SKM-1 treated with dmso at 0.1 percent for 144 hours (cell line): ENCODE data around the gene EHMT2.
A peak's percentile ranks its signal among the peaks of the same experiment; 100 is the strongest.

Source experiments
- DNase-seq: peaks from one replicate; lab custom pipeline; 2025; ENCODE audit not compliant: unreplicated experiment; lab: John Stamatoyannopoulos, UW

EHMT2 gene

DNA sequence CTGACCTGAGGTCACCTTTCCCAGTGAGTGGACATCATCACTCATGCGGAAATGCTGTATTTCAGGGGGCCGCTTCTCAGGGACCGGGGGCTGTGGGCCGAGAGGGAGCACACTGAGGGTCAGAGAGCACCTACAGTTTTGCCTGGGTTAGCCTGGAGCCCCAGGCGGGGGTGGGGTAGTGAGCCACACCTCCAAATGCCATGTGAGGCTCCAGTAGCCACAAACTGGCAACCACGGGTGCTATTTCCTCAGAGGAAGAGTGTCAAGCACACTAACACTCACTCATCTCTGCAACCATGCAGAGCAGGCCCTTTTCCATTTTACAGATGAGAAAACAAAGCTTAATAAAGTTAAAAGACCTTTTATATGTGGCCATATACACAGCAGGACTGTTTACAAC lies 4.7 kb downstream of the EHMT2 start:
- no peak for DNase-seq

DNA sequence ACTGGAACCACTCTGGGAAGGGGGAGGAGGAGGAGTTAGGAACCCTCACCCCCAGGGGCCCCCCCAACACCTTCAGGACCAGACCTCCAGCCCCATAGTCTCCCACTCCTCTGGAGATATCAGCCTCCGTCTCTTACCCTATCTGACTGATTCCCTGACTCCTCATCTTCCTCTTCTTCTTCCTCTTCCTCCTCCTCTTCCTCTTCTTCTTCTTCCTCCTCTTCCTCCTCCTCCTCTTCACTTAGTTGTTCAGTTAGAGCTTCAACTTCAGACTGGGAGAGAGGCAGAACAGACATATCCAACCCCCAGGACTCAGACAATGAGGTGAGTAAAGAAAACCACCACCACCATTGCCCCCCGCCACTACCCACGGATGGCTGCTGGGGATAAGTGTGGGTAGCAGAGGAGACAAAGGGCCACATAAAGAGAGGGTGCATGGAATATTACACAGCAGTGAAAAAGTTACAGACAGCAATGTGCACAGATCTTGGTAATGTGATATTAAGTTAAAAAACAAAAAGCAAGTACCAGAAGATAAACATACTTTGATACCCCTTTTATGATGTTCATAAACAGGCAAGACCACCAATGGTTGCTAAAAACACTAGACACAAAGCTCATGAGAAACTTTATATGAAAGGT lies 8.0 kb downstream of the EHMT2 start:
- DNase-seq = peak; percentile 14

DNA sequence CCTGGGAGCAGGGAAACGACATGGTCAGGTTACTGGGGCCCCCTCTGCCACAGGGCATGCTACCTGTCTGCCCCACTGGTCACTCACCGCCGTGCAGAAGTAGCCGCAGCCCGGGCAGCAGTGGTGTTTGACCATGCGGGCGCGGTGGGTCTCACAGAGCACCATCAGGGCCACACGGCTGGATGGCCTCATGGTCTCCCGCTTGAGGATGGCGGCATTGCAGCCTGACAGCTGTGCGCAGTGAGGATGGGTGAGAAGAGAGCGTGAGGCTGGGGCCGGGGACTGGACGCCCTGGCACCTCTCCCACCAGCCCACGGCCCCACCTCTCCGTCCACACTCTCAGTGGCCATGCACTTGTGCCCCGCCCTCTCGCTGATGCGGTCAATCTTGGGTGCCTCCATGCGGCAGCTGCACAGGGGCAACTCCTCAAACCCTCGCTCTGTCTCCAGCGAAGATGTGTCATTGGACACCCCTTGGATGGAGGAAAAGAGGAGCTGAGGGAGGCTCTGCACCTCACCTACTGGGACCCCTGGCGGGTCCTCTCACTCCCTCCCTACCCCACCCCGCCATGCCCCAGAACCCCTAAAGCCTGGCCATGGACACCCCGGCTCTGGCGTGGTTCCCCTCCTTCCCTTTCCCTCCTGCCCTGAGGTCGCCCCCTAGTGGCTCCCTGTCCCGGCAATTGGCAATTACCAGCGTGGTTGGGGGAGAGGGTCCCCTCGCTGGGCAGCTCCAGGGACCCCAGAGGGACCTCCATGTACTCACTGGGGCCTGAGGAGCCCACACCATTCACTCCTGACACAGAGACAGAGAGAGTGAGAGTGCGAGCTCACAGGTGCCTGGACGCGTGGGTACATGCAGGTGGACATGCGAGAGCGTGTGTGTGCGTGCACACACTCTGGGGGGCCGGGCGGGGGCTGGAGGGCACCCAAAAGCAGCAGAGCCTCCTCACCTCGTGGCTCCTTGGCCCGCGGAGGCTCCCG lies 8.9 kb downstream of the EHMT2 start:
- DNase-seq = no peak

DNA sequence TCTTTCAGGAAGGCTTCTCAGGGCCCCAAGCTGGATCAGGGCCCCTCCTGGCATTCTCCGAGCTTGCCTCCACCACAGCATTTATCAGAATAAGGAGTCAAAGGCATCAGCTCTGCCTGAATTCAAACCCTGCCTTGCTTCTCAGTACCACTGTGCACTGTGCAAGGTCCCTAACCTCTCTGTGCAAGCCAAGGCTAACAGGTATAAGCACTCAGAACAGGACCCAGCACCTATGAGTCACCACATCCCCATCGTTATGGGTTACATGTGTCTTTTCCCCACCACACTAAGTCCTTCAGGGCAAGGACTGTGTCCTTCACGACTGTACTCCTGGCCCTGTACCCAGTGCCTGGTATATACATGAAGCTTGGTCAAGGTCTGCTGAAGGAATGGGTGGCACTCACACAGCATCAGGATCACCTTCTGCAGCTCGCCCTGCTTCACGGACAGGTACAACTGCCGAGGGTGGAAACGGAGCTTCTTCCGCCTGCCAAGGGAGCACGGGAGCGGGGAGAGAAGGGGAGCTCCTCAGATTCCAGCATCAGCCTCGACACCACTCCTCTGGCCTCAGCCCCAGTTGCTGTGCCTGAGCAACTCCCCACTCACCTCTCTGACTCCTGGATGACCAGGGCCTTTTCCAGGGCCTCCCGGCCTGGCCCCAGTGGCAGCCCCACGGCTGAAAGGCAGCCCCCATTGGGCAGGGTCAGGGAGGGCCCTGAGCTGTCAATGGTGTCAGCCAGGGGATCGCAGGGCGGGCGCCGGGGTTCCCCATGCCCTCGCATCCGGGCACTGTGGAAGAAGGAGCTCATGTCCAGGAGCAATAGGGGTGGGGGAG lies 10.1 kb downstream of the EHMT2 start:
- no peak for DNase-seq

DNA sequence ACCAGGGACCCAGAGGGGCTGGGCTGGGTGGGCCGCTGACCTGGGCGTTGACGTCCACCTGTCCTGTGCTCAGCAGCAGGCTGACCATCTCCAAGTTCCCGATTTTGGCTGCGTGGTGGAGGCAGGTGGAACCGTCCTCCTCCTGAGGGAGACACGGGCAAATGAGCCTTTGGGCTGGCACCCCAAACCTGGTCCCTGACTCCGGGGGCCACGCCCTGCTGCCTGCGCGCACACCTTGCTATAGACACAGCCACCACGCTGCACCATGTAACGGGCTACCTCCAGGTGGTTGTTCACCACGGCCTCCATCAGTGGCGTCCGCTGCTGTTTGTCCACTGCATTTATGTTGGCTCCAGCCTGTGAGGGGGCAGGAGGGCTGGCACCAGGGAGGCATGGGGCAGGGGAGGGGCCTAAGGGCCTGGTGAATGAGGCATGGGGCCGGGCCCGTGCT lies 10.9 kb downstream of the EHMT2 start:
- DNase-seq = no peak

DNA sequence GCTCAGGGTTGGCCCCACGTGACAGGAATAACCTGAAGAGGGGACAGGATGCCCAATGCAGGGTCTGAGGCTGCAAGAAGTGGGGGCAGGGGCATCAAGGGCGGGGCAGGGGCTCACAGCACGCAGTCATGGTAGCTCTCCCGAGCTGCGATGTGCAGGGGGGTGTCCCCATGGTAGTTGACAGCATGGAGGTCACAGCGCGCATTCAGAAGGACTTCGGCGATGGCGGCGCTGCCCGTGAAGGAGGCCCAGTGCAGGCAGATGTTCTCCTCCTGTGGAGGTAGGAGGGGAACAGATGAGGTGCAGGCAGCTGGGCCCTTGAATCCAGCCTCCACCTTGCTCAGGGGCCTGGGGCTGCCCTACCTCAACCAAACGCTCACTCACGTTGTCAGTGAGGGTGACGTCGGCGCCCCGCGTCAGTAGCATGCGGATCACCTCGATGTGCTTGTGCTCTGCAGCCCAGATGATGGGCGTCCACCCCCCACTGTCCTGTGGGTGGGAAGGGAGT lies 12.9 kb downstream of the EHMT2 start:
- DNase-seq = no peak

DNA sequence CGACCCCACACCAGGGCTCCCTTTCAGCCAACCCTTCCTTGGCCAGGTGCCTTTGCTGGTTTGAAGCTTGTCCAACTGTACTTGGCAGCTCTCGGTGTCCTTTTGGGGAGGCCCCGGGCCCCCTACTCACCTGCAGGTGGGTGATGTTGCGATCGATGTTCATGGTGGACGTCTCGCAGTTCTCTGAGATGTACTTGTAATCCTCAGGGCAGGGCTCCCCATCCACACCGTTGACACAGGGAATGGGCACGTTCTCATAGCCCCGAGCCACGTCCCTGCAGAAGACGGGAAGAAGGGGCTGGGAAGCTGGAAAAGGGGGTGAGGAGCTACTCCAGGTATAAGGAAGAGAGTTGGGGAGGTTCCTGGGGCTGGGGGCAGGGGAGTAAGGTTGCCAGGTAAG lies 13.8 kb downstream of the EHMT2 start:
- no peak for DNase-seq

DNA sequence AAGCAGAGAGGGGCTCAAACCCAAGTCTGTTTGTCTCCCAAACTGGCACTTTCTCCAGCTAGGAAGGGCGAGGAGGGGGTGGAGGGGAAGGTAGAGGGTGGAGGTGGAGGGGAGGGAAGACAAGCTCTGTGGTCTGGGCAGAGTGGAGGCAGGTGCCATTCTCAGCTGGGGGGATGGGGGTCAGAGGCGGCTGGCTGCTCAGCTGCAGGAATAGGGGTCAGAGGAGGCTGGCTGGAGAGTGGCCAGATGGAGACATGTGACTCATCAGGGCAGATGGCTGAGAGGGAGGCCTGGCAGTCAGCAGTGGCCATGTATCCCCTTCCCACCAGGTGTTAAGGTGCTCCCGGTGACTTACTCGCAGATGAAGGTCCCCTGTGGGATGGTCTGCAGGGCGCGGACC lies 15.2 kb downstream of the EHMT2 start:
- no peak for DNase-seq

DNA sequence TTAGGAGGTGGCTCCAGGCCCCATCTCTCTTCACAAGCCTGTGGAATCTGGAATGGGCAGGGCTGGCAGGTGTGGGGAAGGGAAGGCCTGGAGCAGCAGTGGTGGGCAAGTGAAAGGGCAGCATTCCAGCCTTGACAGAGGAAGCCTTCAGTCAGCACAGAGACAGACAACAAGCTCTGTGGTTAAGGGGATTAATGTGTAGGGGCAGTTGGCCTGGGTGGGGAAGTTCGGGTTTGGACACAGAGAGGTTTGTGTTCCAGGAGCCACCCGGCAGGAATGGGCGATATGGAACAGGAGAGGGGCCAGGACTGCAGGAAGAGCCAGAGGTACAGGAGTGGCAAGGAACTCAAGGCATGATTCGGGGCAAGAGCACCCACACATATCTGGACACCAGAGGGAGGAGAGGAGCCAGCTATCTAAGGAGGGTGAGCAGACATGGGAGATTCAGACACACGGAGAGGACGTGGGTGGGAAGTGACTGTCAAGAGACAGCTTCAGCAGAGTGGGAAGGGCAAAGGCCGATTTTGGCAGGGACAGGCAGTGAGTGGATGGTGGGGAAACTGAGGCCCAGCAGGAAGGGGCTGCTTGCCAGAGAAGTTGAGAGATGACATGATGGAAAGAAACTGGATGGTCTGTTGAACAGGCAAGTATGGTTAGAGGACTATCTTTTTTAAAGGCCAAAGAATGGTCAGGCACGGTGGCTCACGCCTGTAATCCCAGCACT lies 16.2 kb downstream of the EHMT2 start:
- DNase-seq = no peak

DNA sequence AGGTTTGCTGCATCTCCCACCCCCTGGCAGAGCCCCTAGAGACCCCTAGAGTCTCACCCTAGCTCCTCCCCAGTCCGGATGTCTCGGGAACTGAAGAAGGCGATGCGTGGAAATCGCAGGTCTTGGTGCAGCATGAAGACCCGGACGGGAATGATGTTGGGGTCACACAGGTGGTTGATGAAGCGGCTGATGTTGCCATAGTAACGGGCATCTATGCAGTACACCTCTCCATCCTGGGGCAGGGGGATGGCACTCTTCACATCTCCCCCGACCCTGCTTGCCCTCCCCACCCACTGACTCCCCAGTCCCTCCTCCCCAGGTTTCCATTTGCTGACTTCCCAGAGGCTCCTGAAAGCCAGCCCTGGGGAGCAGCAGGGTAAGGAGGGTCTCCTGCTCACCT lies 16.9 kb downstream of the EHMT2 start:
- DNase-seq = no peak

DNA sequence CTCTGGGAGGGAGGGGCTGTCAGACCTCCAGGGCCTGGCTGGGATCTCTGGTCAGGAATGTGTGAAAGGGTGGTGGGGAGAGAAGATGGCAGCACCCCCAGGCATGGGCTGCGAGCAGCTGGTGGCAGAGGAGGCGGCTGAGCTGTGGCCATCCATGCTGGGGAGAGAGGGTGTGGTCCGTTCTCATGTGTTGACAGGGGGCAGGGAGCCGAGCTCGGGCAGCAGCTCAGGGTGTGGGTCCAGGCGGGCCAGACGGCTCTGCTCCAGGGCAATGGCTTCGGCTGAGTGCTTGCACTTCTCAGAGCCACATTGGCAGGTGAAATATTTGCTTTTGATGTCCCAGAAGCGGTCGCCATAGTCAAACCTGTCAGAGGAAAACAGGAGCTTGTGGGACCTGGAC lies 17.6 kb downstream of the EHMT2 start:
- no peak for DNase-seq

DNA sequence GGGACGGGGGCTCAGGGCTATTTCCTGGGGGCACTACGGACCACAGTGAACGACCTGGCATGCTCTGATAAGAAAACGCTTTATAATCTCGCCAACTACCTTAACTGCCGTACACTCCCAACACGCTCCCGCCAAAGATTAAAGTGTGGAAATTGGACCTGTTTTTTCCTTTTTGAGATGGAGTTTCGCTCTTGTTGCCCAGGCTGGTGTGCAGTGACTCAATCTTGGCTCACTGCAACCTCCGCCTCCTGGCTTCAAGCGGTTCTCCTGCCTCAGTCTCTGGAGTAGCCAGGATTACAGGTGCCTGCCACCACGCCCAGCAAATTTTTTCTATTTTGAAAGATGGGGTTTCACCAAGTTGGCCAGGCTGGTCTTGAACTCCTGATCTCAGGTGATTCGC lies 18.4 kb downstream of the EHMT2 start:
- DNase-seq = no peak

DNA sequence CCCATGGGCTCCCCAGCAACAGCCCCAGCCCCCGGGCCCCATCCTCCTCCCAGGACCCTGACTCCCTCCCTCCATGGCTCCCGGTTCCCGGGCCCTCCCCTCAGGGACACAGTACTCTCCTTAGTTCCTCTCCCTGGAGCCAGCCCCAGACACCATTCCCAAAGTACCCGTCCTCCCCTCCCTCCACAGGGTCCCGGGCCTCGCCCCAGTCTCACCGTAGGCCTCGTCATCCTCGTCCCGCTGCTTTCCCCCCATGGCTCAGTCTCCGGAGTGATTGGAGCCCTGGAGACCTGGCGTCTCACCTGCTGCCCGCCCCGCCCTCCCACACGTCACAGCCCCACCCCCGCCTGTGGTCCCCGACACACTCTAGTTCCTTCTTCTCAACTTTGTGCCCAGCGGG lies 18.8 kb downstream of the EHMT2 start, which contains the start of gene SLC44A4:
SLC44A4 (minus strand) TSS at position 272 of the 400 bp plus-strand sequence; CDS start at position 255, 17 bp downstream.
- no peak for DNase-seq

DNA sequence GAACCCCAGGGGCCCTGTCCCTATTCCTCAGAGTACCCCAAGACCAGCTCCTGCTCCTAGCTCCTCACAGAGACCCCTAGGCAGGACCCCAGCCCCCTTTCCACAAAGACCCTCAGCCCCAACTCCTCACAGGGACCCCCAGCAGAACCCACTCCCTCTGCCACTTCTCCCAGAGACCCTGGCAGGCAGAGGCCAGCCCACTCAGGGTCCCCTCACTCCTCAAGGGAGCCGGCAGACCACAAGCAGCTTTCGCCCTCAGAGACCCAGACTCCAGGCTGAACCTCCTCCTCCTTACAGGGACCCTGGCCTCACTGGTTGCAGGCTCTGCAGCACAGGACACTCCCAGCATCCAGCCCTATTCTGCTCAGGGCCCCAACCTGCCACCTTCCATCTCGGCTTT lies 19.3 kb downstream of the EHMT2 start:
- no peak for DNase-seq

DNA sequence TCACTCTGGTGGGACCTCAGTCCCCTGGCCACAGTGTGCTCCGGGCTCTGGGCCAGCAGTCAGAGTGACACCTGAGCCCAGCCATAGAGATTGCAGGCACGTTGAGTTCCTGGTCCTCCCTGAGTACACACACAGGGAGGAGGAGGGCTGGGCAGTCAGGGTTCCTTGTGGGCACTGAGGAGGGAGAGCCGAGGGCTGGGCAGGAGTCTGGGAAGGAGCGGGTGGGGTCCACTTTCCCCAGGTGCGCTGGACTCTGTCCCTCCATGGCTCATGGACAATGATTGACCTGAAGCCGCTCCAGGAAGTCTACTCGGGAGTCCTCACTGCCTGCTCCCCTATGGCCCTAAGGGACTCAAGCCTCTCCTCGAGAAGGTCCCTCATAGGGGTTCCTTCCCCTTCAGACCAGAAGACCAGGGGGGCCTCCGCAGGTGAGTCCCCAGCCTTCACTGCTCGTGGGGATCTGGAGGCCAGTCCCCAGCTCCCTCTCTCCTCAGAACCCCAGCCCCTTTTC lies 19.8 kb downstream of the EHMT2 start:
- DNase-seq = no peak

DNA sequence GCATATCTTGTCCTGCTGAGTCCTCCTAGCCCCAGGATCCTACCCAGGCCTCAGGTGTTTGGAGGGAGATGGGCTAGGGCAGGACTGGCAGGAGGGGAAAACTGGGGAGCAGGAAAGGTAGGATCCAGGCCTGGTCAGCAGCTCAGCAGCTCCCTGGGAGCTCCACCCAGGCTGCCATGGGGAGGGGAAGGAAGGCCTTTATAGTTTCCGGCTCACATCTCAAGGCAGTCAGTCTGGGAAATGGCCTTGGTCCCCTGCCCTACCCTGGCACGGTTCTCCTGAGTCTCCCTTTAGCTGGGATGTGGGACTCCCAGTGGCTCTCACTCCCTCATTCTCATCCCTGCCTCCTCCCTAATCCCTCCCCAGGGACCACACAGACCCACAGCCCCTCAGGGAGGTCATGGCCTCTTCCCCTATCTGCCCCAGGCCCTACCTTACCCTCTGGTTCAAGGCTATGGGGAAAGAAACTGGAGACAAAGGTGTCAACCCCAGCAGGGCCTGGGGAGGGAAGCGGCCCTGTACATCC lies 20.3 kb downstream of the EHMT2 start:
- no peak for DNase-seq

DNA sequence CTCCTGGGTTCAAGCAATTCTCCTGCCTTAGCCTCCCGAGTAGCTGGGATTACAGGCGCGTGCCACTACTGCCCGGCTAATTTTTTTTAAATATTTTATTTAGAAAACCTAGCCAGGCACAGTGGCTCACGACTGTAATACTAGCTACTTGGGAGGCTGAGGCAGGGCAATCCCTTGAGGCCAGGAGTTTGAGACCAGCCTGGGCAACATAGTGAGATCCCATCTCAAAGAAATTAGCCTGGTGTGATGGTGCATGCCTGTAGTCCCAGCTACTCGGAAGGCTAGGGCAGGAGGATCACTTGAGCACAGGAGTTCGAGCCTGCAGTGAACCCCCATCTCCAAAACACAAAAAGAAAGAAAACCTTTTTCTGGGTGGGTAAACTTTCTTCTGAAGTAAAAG lies 21.1 kb downstream of the EHMT2 start:
- DNase-seq = no peak

DNA sequence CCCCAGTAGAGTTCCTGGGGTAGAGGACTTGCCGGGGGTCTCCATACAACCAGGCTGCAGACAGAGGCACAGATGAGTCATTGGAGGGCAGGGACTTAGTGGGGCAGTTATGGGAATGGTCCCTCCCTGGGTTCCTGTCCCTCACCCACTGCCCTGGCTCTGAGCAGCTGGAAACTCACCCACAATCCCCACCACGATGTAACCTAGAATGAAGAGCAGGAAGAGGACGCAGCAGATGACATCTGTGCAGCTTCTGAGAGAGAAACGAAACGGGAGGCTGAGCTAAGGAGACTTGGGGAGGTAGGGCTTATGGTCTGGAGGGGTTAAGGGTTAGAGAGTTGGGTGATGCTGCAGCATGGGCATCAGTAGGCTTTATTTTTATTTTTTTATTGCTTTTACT lies 21.6 kb downstream of the EHMT2 start:
- DNase-seq = no peak

DNA sequence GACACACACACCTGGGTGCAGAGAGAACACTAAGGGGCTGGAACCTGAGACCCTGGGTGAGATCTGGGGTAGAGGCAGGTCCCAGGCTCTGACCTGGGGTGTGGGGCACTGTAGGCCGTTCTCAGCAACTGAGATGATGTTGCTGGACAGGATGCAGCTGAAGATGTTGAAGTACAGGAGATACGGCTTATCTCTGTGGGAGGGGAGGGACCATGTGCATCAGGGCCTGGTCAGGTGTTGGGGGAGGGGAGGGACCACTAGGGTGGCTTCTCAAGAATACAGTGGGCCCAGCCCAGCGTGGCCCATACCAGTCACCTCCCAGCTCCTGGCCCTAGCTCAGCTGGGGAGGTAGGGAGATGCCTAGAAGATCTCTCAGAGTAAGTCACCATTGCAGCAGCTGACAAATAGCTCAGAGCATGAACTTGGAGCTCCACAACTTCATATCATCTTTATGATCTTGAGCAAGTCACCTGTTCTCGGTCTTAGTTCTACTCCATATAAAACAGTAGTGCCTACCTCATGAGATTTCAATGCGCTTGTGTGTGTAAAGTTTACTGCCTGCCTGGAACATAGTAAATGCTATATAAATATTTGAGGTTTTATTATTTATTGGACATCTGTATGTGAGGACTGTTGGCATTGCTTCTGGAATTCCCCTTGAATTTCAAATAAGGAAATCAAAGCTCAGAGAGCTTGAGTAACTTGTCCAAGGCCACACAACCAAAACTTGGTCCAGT lies 22.5 kb downstream of the EHMT2 start:
- no peak for DNase-seq
